Measurements from ENCODE around the gene CHRNB4. TPM values are rescaled to one million over a fixed set of nuclear protein-coding genes. Genes with fewer than 3 reads are reported as not detected.
"Not testable (repeated sequence)": the region's sequence is repeated elsewhere in the genome, so short reads cannot be mapped to it uniquely, and the experiment has no call there.

CHRNB4 gene, protein sequence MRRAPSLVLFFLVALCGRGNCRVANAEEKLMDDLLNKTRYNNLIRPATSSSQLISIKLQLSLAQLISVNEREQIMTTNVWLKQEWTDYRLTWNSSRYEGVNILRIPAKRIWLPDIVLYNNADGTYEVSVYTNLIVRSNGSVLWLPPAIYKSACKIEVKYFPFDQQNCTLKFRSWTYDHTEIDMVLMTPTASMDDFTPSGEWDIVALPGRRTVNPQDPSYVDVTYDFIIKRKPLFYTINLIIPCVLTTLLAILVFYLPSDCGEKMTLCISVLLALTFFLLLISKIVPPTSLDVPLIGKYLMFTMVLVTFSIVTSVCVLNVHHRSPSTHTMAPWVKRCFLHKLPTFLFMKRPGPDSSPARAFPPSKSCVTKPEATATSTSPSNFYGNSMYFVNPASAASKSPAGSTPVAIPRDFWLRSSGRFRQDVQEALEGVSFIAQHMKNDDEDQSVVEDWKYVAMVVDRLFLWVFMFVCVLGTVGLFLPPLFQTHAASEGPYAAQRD
- total RNA-seq = under 0.01 TPM in 1 of 2 replicates, not detected in the other

DNA sequence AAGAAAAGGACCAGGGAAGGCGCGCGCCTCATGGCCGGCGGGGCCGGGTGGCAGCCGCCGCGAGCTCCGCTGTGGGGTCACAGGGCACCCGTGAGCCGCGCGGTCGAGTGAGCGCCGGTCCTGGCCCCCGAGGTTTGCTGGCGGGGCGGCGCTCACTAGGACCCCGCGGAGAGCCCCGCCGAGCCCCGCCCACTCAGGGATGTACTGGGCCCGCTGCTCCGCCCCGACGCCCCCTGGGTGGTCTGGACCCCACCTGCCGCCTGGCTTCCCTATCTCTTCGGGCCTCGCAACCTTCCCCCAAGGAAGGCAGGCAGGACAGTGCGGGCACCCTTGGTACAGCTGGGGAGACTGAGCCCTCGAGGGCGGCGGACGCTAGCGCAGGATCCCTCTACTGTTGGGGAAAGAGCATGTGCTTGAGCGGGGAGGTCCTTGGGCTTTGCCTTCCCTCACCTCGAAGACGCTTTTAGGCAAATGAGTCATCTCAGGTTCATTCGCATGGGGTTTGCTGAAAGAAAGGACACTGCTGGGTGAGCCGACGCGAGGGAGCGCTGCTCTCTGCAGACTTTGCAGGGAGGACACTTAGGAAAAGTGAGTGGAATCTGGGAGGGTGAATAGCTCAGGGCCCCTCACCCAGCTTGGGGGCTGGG, at the start of gene CHRNB4:
TSS of gene CHRNB4 (minus strand) at position 109 of the 647 bp plus-strand sequence. CDS start at position 32, 77 bp downstream.
- no peaks in the 10 kb centered on the region for H3K36me3 ChIP-seq (ENCODE audit: control insufficient read depth, insufficient read depth, low read length)
- TF ChIP-seq, protein P1, sequence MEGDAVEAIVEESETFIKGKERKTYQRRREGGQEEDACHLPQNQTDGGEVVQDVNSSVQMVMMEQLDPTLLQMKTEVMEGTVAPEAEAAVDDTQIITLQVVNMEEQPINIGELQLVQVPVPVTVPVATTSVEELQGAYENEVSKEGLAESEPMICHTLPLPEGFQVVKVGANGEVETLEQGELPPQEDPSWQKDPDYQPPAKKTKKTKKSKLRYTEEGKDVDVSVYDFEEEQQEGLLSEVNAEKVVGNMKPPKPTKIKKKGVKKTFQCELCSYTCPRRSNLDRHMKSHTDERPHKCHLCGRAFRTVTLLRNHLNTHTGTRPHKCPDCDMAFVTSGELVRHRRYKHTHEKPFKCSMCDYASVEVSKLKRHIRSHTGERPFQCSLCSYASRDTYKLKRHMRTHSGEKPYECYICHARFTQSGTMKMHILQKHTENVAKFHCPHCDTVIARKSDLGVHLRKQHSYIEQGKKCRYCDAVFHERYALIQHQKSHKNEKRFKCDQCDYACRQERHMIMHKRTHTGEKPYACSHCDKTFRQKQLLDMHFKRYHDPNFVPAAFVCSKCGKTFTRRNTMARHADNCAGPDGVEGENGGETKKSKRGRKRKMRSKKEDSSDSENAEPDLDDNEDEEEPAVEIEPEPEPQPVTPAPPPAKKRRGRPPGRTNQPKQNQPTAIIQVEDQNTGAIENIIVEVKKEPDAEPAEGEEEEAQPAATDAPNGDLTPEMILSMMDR (IDR thresholded peaks at IDR 0.05; ENCODE audit: insufficient read depth, low read length, severe bottlenecking) = peak; percentile 29
- DNase-seq (ENCODE audit: low read depth) = peak; percentile 70
- peak within 1 kb of the TSS; percentile 34 for H3K4me3 ChIP-seq (ENCODE audit: low read depth, low read length)
- peaks cover 2% of the 10 kb centered on the region for H3K27me3 ChIP-seq (ENCODE audit: control insufficient read depth, insufficient read depth, low read length)
- FAIRE-seq = no peak

DNA sequence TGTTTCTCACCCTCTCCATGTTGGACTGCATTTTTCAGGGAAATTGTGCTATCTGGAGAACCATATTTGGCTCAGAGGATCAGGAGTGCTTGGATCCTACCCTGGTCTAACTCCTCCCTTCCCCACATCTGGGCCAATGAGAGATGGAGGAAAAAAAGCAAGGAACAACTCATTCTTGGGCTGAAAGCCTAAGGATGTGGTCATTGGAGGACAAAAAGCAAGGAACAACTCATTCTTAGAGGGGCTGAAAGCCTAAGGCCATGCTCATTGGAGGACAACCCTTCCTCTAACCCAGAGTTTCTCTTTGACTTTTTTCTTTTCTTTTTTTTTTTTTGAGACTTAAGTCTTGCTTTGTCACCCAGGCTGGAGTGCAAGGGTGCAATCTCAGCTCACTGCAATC, 48.6 kb upstream of the CHRNB4 start:
- Histone ChIP-seq H3K27me3 (ENCODE audit: control insufficient read depth, insufficient read depth, low read length) (no peaks in the 10 kb centered on the region), H3K36me3 (ENCODE audit: control insufficient read depth, insufficient read depth, low read length) (no peaks in the 10 kb centered on the region), H3K4me3 (ENCODE audit: low read depth, low read length) (no peak overlapping the region)
- FAIRE-seq (no peak), DNase-seq (ENCODE audit: low read depth) (no peak)
- TF ChIP-seq, protein P1 (IDR thresholded peaks at IDR 0.05; ENCODE audit: insufficient read depth, low read length, severe bottlenecking) = no peak

DNA sequence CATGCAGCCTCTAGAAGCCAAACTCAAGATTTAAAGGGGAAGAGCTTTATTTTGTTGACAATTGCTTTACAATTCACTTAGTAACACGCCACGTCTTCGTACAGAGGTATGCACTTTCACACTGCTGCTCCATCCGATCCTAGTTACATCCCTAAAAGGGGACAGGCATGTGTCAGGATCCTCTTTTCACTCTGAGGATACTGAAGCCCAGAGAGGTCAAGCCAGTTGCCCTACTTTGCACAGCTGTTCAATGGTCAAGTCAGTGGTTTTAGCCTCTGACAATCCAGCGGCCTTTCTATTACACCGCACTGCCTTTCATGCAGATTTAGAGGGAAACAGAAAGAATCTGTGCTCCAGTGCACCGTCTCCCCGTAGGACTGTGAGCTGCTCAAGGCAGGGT, 44.9 kb upstream of the CHRNB4 start:
- Histone ChIP-seq H3K4me3 (ENCODE audit: low read depth, low read length) (no peak overlapping the region), H3K27me3 (ENCODE audit: control insufficient read depth, insufficient read depth, low read length) (no peaks in the 10 kb centered on the region), H3K36me3 (ENCODE audit: control insufficient read depth, insufficient read depth, low read length) (no peaks in the 10 kb centered on the region)
- DNase-seq (ENCODE audit: low read depth) (no peak), FAIRE-seq (no peak)
- TF ChIP-seq, protein P1 (IDR thresholded peaks at IDR 0.05; ENCODE audit: insufficient read depth, low read length, severe bottlenecking) = no peak

DNA sequence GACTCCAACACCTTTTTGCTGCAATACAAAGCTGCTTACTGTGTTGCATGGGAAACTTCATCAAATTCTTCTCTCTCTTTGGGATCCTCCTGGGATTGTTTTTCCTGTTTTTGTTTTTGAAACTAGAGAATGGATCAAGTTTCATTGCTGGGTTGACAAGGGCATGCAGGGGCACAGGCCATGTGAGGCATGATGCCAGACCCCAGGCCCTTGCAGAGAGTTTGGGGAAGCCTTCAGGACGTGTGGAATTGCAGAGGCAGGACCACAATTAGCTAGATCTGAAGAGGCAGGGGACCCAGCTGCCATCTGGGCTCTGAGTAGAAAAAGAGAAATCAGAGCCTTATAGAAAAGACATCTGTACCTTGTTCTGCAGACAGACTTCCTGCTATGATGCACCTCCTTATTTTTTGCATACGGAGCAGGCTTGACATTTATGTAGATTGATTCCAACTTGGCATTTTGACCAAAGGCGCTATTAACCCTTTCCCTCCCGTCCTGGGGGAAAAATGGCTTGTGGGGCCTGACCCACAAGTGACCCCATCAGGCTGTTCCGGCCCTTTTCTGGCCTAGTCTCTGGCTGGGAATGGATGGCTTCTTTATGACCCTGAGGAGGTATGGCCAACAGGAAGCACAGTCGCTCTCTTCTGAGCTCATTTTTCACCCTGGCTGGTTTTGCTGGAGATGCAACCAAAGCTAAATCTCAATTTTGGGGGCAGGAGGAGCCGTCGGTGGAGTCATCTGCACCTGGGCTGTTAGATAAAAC, 44.3 kb upstream of the CHRNB4 start:
- DNase-seq (ENCODE audit: low read depth) = no peak

DNA sequence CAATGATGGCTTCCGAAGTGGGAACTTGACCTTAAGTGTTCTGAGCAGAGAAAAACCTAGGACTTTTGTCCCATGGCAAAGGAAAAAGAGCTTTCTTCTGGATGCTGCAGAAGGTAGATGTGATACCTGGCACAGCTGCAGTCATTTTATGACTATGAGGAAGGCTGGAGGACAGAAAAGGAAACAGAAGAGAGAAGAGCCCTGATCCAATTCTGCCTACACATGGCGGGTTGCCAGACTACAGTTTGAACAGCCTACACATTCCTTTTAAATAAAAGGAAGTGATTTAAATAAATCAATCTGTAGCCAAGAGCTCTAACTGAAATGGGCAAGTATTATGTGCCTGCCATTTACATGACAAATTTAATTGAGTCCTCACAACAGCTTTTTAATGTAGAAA, 43.6 kb upstream of the CHRNB4 start:
- no peak for FAIRE-seq
- TF ChIP-seq, protein P1 (IDR thresholded peaks at IDR 0.05; ENCODE audit: insufficient read depth, low read length, severe bottlenecking) = no peak
- Histone ChIP-seq H3K27me3 (ENCODE audit: control insufficient read depth, insufficient read depth, low read length) (no peaks in the 10 kb centered on the region), H3K4me3 (ENCODE audit: low read depth, low read length) (no peak overlapping the region), H3K36me3 (ENCODE audit: control insufficient read depth, insufficient read depth, low read length) (no peaks in the 10 kb centered on the region)
- DNase-seq (ENCODE audit: low read depth) = no peak

More for the DNA sequence above, 44.3 kb upstream of the CHRNB4 start:
- H3K36me3 ChIP-seq (ENCODE audit: control insufficient read depth, insufficient read depth, low read length) = no peaks in the 10 kb centered on the region
- no peak overlapping the region for H3K4me3 ChIP-seq (ENCODE audit: low read depth, low read length)
- no peak for FAIRE-seq
- TF ChIP-seq, protein P1 (IDR thresholded peaks at IDR 0.05; ENCODE audit: insufficient read depth, low read length, severe bottlenecking) = no peak
- no peaks in the 10 kb centered on the region for H3K27me3 ChIP-seq (ENCODE audit: control insufficient read depth, insufficient read depth, low read length)

DNA sequence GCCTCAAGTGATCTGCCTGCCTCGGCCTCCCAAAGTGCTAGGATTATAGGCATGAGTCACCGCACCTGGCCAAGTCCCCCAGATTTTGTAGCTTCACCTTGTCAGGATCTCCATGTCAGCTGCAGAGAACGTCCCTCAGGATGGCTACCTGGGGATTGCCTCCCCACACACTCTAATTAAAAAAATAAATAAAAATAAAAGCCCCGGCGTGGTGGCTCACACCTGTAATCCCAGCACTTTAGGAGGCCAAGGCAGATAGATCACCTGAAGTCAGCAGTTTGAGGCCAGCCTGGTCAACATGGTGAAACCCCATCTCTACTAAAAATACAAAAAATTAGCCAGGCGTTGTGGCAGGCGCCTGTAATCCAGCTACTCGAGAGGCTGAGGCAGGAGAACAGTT, 42.6 kb upstream of the CHRNB4 start:
- H3K27me3 ChIP-seq (ENCODE audit: control insufficient read depth, insufficient read depth, low read length); H3K36me3 ChIP-seq (ENCODE audit: control insufficient read depth, insufficient read depth, low read length); DNase-seq (ENCODE audit: low read depth); FAIRE-seq; H3K4me3 ChIP-seq (ENCODE audit: low read depth, low read length): not testable (repeated sequence)
